HG03442 (cell line): Measurements from ENCODE around the gene SPINK8.
"Not testable (repeated sequence)": the region's sequence is repeated elsewhere in the genome, so short reads cannot be mapped to it uniquely, and the experiment has no call there.

Source experiments
- ATAC-seq: cut with Tn5 transposase; IDR thresholded peaks from one replicate; pipeline ENCODE4 v1.9.1; 2021; ENCODE audit warnings: mild to moderate bottlenecking, moderate library complexity; ENCODE audit not compliant: unreplicated experiment

The SPINK8 gene

GRCh38 chr3:48333346-48334245 is at the start of gene SPINK8:
Gene SPINK8 (minus strand): TSS chr3:48333661. CDS start chr3:48328341, 5,320 bp downstream.
- not testable (repeated sequence) for ATAC-seq

GRCh38 chr3:48372862-48373435 is 39.5 kb upstream of the SPINK8 start:
- ATAC-seq: no peak

- ATAC-seq: no peak
Observed at GRCh38 chr3:48372377-48372770, 38.9 kb upstream of the SPINK8 start.

GRCh38 chr3:48371651-48372376 is 38.4 kb upstream of the SPINK8 start, which contains the start of gene FBXW12:
Gene FBXW12 (plus strand): TSS chr3:48372219. CDS start chr3:48372768, 549 bp downstream.
- ATAC-seq: no peak

- no peak for ATAC-seq
Observed at GRCh38 chr3:48370333-48370713, 36.9 kb upstream of the SPINK8 start.

DNA sequence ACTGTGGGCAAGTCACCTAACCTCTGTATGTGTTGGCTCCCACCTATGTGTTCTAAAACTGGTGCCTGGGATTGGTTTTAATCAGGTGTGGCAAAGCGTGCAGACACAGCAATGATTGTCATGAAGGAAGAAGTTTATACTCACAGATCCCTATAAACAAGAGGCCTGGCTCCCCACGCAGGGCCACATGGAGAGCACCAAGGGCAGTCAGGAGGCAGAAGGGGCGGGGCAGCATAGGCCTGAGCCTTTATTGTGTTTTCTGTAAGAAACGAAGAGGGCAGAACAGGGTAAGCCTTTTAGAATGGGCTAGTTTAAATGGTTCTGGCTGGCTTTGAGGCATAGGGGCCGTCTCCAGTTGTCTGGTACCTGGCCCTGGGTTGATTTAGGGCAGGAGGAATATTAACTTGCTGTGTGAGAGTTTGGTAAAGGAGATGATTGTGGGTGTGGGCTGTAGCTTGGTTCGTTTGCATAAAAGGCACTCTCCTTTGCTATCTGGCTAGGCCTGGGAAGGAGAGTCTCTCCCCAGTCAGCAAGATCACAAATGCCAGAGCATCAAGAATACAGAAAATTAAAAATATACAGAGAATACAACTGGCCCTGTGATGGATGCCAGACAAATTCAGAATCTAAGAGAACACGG is 36.4 kb upstream of the SPINK8 start:
- no peak for ATAC-seq

DNA sequence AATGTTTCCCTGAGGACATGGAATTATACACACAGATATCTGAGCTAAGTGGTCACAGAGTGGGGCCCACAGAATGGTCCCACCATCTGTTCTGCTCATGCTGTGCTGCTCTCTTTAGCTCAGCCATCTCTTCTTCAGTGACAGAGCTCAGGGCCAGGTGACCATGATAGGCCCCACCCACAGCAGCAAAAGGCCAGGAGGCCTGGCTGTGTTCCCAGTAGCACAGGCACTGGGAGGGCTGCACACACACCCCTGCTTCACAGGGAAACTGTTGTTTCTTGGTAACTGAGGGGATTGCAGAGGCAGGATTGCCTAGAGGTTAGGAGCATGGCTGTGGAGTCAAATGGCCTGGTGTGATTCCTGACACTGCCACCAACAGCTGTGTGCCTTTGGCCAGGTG is 33.7 kb upstream of the SPINK8 start:
- ATAC-seq: no peak

DNA sequence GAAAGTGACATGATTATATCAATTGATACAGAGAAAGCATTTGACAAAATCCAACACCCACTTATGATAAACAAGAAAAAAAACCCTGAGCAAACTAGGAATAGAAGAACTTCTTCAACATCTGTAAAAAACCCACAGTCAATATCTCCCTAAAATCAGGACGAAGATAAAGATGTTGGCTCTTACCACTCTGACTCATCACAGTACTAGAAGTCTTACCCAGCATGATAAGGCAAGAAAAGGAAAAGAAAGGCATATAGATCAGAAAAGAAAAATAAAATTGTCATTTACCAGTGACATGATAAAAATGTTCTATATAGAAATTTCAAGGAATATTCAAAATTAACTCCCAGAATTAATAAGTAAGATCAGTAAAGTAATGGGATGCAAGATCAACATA is 31.4 kb upstream of the SPINK8 start:
- ATAC-seq: no peak

DNA sequence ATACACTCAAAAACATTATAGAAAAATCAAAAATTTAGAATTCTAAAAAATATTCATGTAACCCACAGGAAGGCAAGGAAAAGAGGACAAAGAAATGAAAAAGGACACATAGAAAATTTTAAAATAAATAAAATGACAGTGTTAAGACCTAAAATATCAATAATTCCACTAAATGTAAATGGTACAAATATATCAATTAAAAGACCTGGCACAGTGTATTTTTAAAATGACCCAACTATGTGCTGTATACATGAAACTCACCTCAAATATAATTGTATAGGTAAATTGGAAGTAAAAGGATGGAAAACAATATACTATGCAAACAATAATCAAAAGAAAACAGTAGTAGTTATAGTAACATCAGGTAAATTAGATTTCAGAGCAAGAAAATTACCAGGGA is 28.5 kb upstream of the SPINK8 start:
- no peak for ATAC-seq

DNA sequence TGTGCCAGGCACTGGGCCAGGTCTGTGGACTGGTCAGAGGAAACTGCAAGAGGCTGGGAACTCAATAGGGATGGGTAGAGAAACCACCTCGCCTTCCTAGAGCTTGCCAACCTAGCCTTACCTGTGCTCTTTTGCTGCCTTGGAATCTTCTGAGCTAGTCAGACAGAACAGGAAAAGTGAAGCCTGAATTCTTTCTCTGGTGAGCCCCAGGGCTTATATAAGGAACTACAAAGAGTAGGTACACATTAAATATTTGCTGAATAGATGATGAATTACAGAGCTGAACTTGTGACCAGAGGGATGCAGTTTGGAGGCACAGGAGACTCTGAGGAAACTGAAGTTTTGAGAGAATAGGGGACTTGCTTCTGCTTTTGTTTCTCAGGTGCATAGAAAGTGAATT is 23.0 kb upstream of the SPINK8 start:
- no peak for ATAC-seq

DNA sequence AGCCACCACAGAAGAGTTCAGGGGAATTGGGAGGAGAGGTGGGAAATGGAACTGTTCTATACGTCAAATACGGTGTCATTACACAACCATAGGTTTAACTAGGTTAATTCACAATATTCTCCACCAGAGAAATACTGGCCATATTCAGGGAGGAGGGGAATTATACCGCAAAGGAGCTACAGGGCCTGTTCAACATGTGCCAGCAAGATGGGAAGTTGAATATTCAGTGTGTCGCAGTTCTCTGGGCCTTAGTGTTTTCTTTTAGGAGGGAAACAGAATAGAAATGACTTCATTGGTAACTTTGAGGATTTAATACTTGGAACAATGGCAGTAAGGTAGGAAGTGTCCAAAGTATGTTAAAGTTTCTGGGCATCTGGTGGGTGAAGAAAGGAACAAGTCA is 20.5 kb upstream of the SPINK8 start:
- ATAC-seq: no peak

GRCh38 chr3:48352546-48352945 is 19.1 kb upstream of the SPINK8 start:
- ATAC-seq: no peak

GRCh38 chr3:48347500-48347899 is 14.0 kb upstream of the SPINK8 start:
- ATAC-seq: no peak

DNA sequence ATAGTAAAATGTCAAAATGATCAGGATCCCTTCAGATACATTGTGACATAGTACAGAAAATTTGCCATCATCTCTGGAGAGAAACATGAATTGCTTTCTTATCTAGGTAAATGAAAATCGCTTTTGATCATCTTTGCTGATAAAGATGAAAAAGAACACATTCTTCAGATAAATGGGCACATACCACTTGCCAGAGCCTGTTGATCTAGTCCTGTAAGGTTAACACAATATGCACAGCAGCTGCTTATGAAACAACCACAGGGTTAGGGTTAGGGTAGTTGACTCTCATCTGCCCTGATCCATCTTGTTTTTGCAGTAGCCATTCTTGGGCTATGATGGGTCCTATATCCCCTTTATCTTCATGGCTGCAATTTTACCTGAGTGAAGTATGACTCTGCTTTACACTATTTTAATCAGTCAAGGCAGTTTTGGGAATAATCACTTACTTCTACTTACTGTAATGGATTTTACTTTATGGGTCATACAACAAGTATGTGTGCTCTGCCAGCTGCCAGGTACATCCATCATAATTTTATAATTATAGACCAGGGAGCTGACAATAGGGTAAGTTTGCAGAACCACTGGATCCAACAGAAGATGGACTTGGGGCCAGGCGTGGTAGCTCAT is 12.6 kb upstream of the SPINK8 start:
- no peak for ATAC-seq

DNA sequence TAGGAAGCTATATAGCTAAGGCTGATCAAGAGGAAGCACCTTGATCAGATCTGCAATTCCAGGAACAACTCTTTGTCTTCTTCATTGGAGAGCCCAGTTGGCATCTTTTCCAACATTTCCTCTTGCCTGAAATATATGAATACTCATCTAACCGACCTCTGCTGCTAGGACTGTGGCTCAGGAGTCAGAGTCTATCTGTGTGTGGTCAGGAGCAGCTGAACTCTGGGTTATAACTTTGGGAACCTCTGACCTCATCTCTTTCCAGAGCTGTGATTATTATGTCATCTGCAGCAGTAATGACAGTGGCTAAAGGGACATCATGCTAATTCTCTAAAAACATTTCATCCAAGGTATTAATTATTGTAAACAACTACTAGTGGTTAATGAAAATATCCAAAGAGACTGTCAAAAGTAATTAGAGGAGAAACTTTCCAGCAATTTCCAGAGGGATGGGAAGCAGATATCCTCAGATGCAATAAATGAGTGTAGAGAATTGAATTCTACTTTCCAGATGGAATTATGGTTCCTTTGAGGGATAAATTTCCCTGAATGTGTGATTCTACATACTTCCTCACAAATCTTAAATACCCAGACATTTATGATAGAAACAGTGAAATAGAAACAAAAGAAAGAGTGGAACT is 11.5 kb upstream of the SPINK8 start:
- ATAC-seq: no peak

DNA sequence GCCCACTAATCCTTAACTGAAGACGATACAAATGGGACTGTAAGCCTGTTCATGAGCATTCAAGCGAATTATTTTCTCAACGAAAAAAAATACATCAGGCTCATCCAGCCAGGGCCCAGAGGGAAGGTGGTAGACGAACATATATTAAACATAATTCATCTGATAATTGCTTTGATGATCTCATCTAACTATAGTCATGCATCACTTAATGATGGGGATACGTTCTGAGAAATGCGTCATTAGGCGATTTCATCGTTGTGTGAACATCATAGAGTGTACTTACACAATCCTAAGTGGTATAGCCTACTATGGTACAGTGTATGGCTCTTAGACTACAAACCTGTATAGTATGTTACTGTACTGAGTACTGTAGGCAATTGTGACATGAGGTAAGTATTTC is 10.0 kb upstream of the SPINK8 start:
- ATAC-seq: no peak

GRCh38 chr3:48338635-48339034 is 5.2 kb upstream of the SPINK8 start:
- no peak for ATAC-seq

- not testable (repeated sequence) for ATAC-seq
Observed at GRCh38 chr3:48337536-48337935, 4.1 kb upstream of the SPINK8 start.

DNA sequence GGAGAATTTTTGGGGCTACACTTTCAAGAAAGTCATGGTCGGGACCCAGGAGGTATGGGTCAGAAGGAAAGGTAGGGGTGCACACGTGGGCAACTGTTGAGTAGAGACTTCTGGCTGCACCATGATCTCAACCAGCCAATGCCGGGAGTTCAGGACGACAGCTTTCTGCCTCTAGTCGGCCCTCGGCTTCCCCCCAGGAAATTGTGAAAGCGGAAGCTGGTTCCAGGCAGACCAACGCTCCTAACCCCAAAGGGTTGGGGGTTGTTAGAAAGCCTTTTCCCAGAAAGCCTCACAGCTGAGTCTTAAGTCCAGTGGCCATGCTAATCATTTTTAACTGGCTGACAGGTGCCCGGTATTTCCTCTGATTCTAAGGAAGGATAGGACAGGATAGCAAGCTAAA is 1.8 kb upstream of the SPINK8 start:
- not testable (repeated sequence) for ATAC-seq

DNA sequence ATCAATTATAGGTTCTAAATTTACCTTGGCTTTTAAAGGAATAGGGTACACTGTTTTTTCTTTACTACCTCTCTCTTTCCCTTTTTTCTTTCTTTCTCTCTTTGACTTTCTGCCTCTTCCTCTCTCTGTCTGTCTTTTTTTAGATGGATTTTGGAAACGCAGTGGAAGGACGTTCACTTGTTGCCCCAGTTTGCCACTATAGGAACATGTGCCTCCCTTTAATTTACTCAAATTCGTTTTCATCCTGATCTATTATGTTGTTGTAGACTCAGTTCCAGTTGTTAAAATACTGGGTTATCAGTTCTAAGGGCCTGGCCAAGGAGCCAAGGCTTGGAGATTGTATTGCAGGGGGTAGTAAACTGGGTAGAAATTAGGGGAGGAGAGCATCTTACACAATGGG is 1.1 kb upstream of the SPINK8 start:
- no peak for ATAC-seq
